ENCODE measurements around the gene SCARB1.

Gene SCARB1

GRCh38 chr12:124821252-124822200 is 42.1 kb downstream of the SCARB1 start:
- DNase-seq (ENCODE audit: low read depth): no peak

- no peak for DNase-seq (ENCODE audit: low read depth)
These were observed 43.5 kb downstream of the SCARB1 start for GRCh38 chr12:124820199-124820598.

GRCh38 chr12:124819525-124819924 is 44.1 kb downstream of the SCARB1 start:
- no peak for DNase-seq (ENCODE audit: low read depth)

GRCh38 chr12:124819080-124819479 is 44.6 kb downstream of the SCARB1 start:
- no peak for DNase-seq (ENCODE audit: low read depth)

GRCh38 chr12:124817076-124818000 is 46.3 kb downstream of the SCARB1 start:
- DNase-seq (ENCODE audit: low read depth): no peak

GRCh38 chr12:124816295-124816854 is 47.3 kb downstream of the SCARB1 start:
- DNase-seq (ENCODE audit: low read depth): no peak

GRCh38 chr12:124814741-124815613 is 48.7 kb downstream of the SCARB1 start:
- no peak for DNase-seq (ENCODE audit: low read depth)

- no peak for DNase-seq (ENCODE audit: low read depth)
These were observed 49.9 kb downstream of the SCARB1 start for GRCh38 chr12:124813782-124814181.

GRCh38 chr12:124812979-124813378 is 50.7 kb downstream of the SCARB1 start:
- no peak for DNase-seq (ENCODE audit: low read depth)

GRCh38 chr12:124812356-124812755 is 51.3 kb downstream of the SCARB1 start:
- no peak for DNase-seq (ENCODE audit: low read depth)

GRCh38 chr12:124811633-124812032 is 52.0 kb downstream of the SCARB1 start:
- no peak for DNase-seq (ENCODE audit: low read depth)

- no peak for DNase-seq (ENCODE audit: low read depth)
These were observed 53.8 kb downstream of the SCARB1 start for GRCh38 chr12:124809878-124810277.

GRCh38 chr12:124809391-124809790 is 54.3 kb downstream of the SCARB1 start:
- no peak for DNase-seq (ENCODE audit: low read depth)

GRCh38 chr12:124808272-124808671 is 55.4 kb downstream of the SCARB1 start:
- DNase-seq (ENCODE audit: low read depth): no peak

- no peak for DNase-seq (ENCODE audit: low read depth)
These were observed 57.6 kb downstream of the SCARB1 start for GRCh38 chr12:124805876-124806668.

- no peak for DNase-seq (ENCODE audit: low read depth)
These were observed 58.6 kb downstream of the SCARB1 start for GRCh38 chr12:124805050-124805449.

GRCh38 chr12:124804011-124804621 is 59.5 kb downstream of the SCARB1 start:
- no peak for DNase-seq (ENCODE audit: low read depth)

- no peak for DNase-seq (ENCODE audit: low read depth)
These were observed 61.3 kb downstream of the SCARB1 start for GRCh38 chr12:124802361-124802760.

- DNase-seq (ENCODE audit: low read depth): no peak
These were observed 63.2 kb downstream of the SCARB1 start for GRCh38 chr12:124800506-124800905.

GRCh38 chr12:124797321-124797720 is 66.3 kb downstream of the SCARB1 start:
- DNase-seq (ENCODE audit: low read depth): no peak
